ENCODE measurements around the gene DLG2. TPM values are rescaled to one million over a fixed set of nuclear protein-coding genes. Genes with fewer than 3 reads are reported as not detected.

Gene DLG2
- total RNA-seq, 1 donor from 2014 or later, result 6.7 TPM

GRCh38 chr11:83693306-83693992 lies 1933.7 kb downstream of the DLG2 start:
- H3K9me3 Mint-ChIP-seq, result no peaks in the 10 kb centered on the region
- no peaks in the 10 kb centered on the region for H3K36me3 Mint-ChIP-seq
- no peak overlapping the region for H3K27ac Mint-ChIP-seq
- no peaks in the 10 kb centered on the region for H3K27me3 Mint-ChIP-seq (ENCODE audit: low read depth)
- no peak for DNase-seq (ENCODE audit: low spot score in 2 of 2, unreplicated experiment in 2 of 2)
- peaks cover 34% of the 10 kb centered on the region for H3K4me1 Mint-ChIP-seq
- no peak for TF ChIP-seq CTCF (IDR thresholded peaks at IDR 0.05; ENCODE audit: unreplicated experiment)
- no peak overlapping the region for H3K4me3 Mint-ChIP-seq

- no peaks in the 10 kb centered on the region for H3K9me3 Mint-ChIP-seq
Measured at GRCh38 chr11:83692675-83693074, 1934.5 kb downstream of the DLG2 start.

GRCh38 chr11:83691451-83691950 lies 1935.6 kb downstream of the DLG2 start:
- Mint-ChIP-seq H3K4me1 (peaks cover 37% of the 10 kb centered on the region), H3K4me3 (no peak overlapping the region), H3K27ac (peak overlapping the region; percentile 61), H3K27me3 (ENCODE audit: low read depth) (no peaks in the 10 kb centered on the region), H3K9me3 (no peaks in the 10 kb centered on the region), H3K36me3 (no peaks in the 10 kb centered on the region)
- TF ChIP-seq CTCF (IDR thresholded peaks at IDR 0.05; ENCODE audit: unreplicated experiment), result no peak
- DNase-seq (ENCODE audit: low spot score in 2 of 2, unreplicated experiment in 2 of 2), result peak in 1 of 2 experiments; percentile 40

More at GRCh38 chr11:83692675-83693074, 1934.5 kb downstream of the DLG2 start:
- no peak overlapping the region for H3K27ac Mint-ChIP-seq
- no peak overlapping the region for H3K4me3 Mint-ChIP-seq
- no peaks in the 10 kb centered on the region for H3K27me3 Mint-ChIP-seq (ENCODE audit: low read depth)
- no peak for DNase-seq (ENCODE audit: low spot score in 2 of 2, unreplicated experiment in 2 of 2)
- no peaks in the 10 kb centered on the region for H3K36me3 Mint-ChIP-seq
- H3K4me1 Mint-ChIP-seq, result peaks cover 37% of the 10 kb centered on the region
- no peak for TF ChIP-seq CTCF (IDR thresholded peaks at IDR 0.05; ENCODE audit: unreplicated experiment)

GRCh38 chr11:83689144-83689780 lies 1937.9 kb downstream of the DLG2 start:
- Mint-ChIP-seq H3K36me3 (no peaks in the 10 kb centered on the region), H3K27me3 (ENCODE audit: low read depth) (no peaks in the 10 kb centered on the region), H3K4me1 (peaks cover 28% of the 10 kb centered on the region), H3K27ac (no peak overlapping the region), H3K9me3 (no peaks in the 10 kb centered on the region), H3K4me3 (no peak overlapping the region)
- DNase-seq (ENCODE audit: low spot score in 2 of 2, unreplicated experiment in 2 of 2), result no peak
- no peak for TF ChIP-seq CTCF (IDR thresholded peaks at IDR 0.05; ENCODE audit: unreplicated experiment)

- no peak for DNase-seq (ENCODE audit: low spot score in 2 of 2, unreplicated experiment in 2 of 2)
- Mint-ChIP-seq H3K27me3 (ENCODE audit: low read depth) (no peaks in the 10 kb centered on the region), H3K4me1 (peaks cover 24% of the 10 kb centered on the region), H3K4me3 (no peak overlapping the region), H3K27ac (no peak overlapping the region), H3K36me3 (no peaks in the 10 kb centered on the region), H3K9me3 (no peaks in the 10 kb centered on the region)
- no peak for TF ChIP-seq CTCF (IDR thresholded peaks at IDR 0.05; ENCODE audit: unreplicated experiment)
Measured at GRCh38 chr11:83687787-83688186, 1939.4 kb downstream of the DLG2 start.

All from mesothelial cell of epicardium (in vitro differentiated cells).